Omental fat pad (tissue), 4 donors: ENCODE measurements around the gene CERT1. TPM values are rescaled to one million over a fixed set of nuclear protein-coding genes. Genes with fewer than 3 reads are reported as not detected.
"Not testable (repeated sequence)": the region's sequence is repeated elsewhere in the genome, so short reads cannot be mapped to it uniquely, and the experiment has no call there.

ENCODE experiments used
- ATAC-seq: fragments of 150-250 bp; one replicate; pipeline ENCODE4 v1.9.1; 2016; ENCODE audit warnings: mild to moderate bottlenecking, moderate library complexity; ENCODE audit not compliant: low FRiP score
- DNase-seq: peaks from one replicate; pipeline ENCODE4 v3.0.0-alpha.2; 2019; ENCODE audit warnings: low spot score
- small RNA-seq: library from RNA; depleted of rRNA; stranded (forward); fragments of <200 nt; gene quantifications from one replicate; pipeline ENCODE3, GENCODE V24; 2016
- total RNA-seq, 4 donors: library from RNA; depleted of rRNA; stranded (reverse); fragments of >200 nt; gene quantifications; one replicate each; pipeline ENCODE4 v1.1.0, GENCODE V29; 2016
- TF ChIP-seq, protein P1 (sequence below), 3 donors: fragments of 450-650 bp; IDR thresholded peaks; one replicate each; pipeline ENCODE4 v1.5.1; 2016 to 2017; ENCODE audit warnings: antibody characterized with exemption in 3 of 3, mild to moderate bottlenecking in 3 of 3, moderate library complexity in 2 of 3

Gene CERT1
- total RNA-seq, 4 donors from 2014 or later, result 36.2 to 71.3 (median 53.7) TPM

DNA sequence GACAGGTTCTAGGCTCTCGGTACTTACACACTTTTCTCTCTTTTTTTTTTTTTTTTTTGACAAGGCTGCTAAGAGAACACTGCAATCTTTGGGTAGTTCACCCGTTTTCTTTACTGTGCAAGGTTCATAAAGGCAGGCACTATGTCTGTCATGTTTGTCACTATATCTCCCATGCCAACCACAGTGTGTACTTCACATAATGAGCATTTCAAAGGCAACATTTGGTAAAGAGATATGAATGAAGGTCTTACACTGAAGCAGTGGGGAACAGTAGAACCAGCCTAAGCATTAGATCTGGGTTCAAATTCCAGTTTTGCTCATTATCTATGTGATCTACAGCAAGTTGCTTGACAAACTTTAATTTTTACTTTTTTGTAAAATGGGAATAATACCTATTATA, 175.9 kb downstream of the CERT1 start:
- TF ChIP-seq, protein P1, sequence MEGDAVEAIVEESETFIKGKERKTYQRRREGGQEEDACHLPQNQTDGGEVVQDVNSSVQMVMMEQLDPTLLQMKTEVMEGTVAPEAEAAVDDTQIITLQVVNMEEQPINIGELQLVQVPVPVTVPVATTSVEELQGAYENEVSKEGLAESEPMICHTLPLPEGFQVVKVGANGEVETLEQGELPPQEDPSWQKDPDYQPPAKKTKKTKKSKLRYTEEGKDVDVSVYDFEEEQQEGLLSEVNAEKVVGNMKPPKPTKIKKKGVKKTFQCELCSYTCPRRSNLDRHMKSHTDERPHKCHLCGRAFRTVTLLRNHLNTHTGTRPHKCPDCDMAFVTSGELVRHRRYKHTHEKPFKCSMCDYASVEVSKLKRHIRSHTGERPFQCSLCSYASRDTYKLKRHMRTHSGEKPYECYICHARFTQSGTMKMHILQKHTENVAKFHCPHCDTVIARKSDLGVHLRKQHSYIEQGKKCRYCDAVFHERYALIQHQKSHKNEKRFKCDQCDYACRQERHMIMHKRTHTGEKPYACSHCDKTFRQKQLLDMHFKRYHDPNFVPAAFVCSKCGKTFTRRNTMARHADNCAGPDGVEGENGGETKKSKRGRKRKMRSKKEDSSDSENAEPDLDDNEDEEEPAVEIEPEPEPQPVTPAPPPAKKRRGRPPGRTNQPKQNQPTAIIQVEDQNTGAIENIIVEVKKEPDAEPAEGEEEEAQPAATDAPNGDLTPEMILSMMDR (IDR thresholded peaks at IDR 0.05), result no peak
- DNase-seq, result no peak
- ATAC-seq, result no peak

- not testable (repeated sequence) for ATAC-seq, DNase-seq
Observed at GRCh38 chr5:75334413-75334812, 177.0 kb downstream of the CERT1 start.

DNA sequence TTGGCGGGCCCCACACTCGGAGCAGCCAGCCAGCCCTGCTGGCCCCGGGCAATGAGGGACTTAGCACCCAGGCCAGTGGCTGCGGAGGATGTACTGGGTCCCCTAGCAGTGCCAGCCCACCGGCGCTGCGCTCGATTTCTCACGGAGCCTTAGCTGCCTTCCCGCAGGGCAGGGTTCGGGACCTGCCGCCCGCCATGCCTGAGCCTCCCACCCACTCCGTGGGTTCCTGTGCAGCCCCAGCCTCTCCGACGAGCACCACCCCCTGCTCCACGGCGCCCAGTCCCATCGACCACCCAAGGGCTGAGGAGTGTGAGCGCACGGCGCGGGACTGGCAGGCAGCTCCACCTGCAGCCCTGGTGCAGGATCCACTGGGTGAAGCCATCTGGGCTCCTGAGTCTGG, 177.7 kb downstream of the CERT1 start:
- DNase-seq, result not testable (repeated sequence)

GRCh38 chr5:75331095-75332090, 180.0 kb downstream of the CERT1 start:
- DNase-seq, result no peak
- no peak for ATAC-seq
- TF ChIP-seq, protein P1 (IDR thresholded peaks at IDR 0.05), result no peak

More for the DNA sequence above, 177.7 kb downstream of the CERT1 start:
- ATAC-seq, result not testable (repeated sequence)

- TF ChIP-seq, protein P1 (IDR thresholded peaks at IDR 0.05), result no peak
- no peak for ATAC-seq
- DNase-seq, result no peak
Observed at GRCh38 chr5:75330404-75330803, 181.0 kb downstream of the CERT1 start.

Small RNA genes within 50 kb of the gene (small RNA-seq; reads per million reads assigned to genes)
- gene RNU7-175P, result not detected

Other genes with a start within 250 kb of the CERT1 start
- 10 to 100 TPM in 3 of 4 donors, 1 to 10 TPM in 1; 9.4 to 56.6 (median 12.3) TPM for gene HMGCR, start 174.4 kb downstream of the CERT1 start, total RNA-seq
- 10 to 100 TPM; 32.2 to 51.4 (median 37.0) TPM for gene POLK, start 262 bp upstream of the CERT1 start, total RNA-seq
- gene ANKDD1B, start 99.8 kb upstream of the CERT1 start, total RNA-seq, result 1 to 10 TPM in 1 of 4 donors, under 1 TPM in 2, not detected in 1; 0.32 to 1.5 (median 0.60) TPM
- gene POC5, start 205.8 kb upstream of the CERT1 start, total RNA-seq, result 10 to 100 TPM in 2 of 4 donors, 1 to 10 TPM in 2; 5.5 to 24.9 (median 9.7) TPM